ENCODE results near the gene UBN1. TPM values are rescaled to one million over a fixed set of nuclear protein-coding genes. Genes with fewer than 3 reads are reported as not detected.

Gene UBN1
- total RNA-seq, 4 donors from 2014 or later = 21.0 to 48.2 (median 41.1) TPM

DNA sequence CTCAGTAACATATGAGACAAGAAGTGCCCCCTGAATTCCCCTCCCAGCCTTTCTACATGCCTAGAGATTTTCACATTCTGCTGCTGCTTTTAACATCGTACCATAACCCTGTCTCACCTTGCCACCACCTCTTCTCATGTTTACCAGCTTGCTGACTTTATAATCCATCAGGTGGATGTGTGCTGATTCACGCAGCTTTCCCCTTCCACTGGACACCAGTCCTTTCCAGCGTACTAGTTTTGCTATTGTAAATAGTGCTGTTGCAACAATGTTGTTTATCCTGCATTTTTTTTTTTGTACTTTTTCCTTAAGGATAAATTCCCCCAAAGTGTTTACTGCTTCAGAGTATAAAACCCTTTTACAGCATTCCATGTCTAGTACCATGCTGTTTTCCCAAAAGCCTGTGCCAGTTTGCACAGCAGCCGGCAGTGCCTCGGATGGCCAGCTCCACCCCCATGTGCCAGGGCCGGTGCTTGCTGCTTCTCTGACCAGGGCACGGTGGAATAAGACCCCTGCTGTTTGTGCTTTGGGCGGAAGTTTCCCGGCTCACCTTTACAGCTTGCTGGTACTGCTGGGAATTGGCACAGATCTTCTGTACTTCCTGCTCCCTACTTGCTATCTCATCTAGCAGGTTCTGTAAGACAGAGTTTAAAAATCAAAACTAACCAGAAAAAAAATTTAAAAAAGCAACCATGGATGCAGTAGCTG, 41.3 kb downstream of the UBN1 start:
- TF ChIP-seq, protein P1, sequence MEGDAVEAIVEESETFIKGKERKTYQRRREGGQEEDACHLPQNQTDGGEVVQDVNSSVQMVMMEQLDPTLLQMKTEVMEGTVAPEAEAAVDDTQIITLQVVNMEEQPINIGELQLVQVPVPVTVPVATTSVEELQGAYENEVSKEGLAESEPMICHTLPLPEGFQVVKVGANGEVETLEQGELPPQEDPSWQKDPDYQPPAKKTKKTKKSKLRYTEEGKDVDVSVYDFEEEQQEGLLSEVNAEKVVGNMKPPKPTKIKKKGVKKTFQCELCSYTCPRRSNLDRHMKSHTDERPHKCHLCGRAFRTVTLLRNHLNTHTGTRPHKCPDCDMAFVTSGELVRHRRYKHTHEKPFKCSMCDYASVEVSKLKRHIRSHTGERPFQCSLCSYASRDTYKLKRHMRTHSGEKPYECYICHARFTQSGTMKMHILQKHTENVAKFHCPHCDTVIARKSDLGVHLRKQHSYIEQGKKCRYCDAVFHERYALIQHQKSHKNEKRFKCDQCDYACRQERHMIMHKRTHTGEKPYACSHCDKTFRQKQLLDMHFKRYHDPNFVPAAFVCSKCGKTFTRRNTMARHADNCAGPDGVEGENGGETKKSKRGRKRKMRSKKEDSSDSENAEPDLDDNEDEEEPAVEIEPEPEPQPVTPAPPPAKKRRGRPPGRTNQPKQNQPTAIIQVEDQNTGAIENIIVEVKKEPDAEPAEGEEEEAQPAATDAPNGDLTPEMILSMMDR (IDR thresholded peaks at IDR 0.05) = no peak
- TF ChIP-seq EP300 (IDR thresholded peaks at IDR 0.05) (no peak), POLR2A (IDR thresholded peaks at IDR 0.05; ENCODE audit: low read depth) (no peak)
- H3K27ac ChIP-seq (replicated peaks in 1 of 4) = no peak overlapping the region
- no peaks in the 10 kb centered on the region for H3K9me3 ChIP-seq
- 86% methylated on average over 9 of the region's 9 CpGs for WGBS
- no peaks in the 10 kb centered on the region for H3K27me3 ChIP-seq
- intact Hi-C loops (cut with DNase I) = no loop called here
- H3K4me3 ChIP-seq = no peak overlapping the region
- DNase-seq (ENCODE audit: extremely low spot score) = no peak
- peaks cover 47 to 94% (median 69%) of the 10 kb centered on the region in 4 donors for H3K36me3 ChIP-seq
- peaks cover 10 to 19% (median 14%) of the 10 kb centered on the region in 4 donors for H3K4me1 ChIP-seq

DNA sequence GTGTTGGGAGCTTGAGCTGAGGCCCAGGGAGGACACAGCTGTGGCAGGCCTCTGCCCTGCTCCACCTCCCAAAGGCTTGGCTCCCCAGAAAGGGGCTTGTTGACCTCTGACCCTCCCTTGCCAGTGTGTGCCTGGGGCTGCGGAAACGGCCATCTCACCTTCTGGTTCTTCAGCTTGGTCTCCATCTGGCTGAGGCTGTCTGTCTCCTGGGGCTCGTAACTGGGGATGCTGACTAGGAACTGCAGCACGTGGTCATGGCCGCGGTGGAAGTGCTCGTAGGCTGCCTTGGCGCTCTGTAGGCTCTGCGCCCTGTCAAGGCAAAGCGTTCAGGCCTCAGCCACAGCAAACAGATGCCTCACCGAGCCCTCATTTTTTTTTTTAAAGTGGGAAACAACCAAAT, 42.7 kb downstream of the UBN1 start:
- no peak overlapping the region for H3K4me3 ChIP-seq
- H3K36me3 ChIP-seq = peaks cover 32 to 94% (median 58%) of the 10 kb centered on the region in 4 donors
- peaks cover 10 to 19% (median 14%) of the 10 kb centered on the region in 4 donors for H3K4me1 ChIP-seq
- DNase-seq (ENCODE audit: extremely low spot score) = no peak
- TF ChIP-seq EP300 (IDR thresholded peaks at IDR 0.05) (no peak), POLR2A (IDR thresholded peaks at IDR 0.05; ENCODE audit: low read depth) (no peak), POLR2AphosphoS5 (IDR thresholded peaks at IDR 0.05) (no peak)
- TF ChIP-seq, protein P1 (IDR thresholded peaks at IDR 0.05) = no peak
- whole genome bisulfite sequencing = no CpG with 5 or more reads among the region's 11 CpGs
- intact Hi-C loops (cut with DNase I) = no loop called here
- no peak overlapping the region for H3K27ac ChIP-seq (replicated peaks in 1 of 4)
- no peaks in the 10 kb centered on the region for H3K9me3 ChIP-seq
- no peaks in the 10 kb centered on the region for H3K27me3 ChIP-seq

DNA sequence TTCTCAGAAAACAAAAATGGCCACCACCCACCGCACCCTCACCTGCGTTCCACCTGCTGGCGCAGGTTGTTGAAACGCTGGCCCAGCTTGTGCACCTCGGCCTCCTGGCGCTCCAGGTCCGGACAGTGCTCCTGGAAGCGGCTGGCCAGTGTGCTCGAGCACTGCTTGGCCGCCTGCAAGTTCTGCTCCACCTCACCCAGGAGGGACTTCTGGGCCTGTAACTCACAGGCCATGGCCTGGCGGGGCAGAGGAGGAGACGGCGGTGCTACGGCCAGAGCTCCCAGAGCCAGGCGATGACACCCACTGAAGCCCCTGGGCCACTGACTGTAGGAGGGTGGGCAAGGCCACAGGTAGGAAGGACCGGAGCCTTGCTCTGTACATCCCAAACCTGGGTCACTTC, 43.4 kb downstream of the UBN1 start:
- Histone ChIP-seq H3K27ac (replicated peaks in 1 of 4) (no peak overlapping the region), H3K27me3 (no peaks in the 10 kb centered on the region), H3K4me3 (no peak overlapping the region), H3K4me1 (peaks cover 10 to 19% (median 14%) of the 10 kb centered on the region in 4 donors), H3K36me3 (peaks cover 26 to 94% (median 53%) of the 10 kb centered on the region in 4 donors), H3K9me3 (no peaks in the 10 kb centered on the region)
- WGBS = 89% methylated on average over 13 of the region's 16 CpGs
- intact Hi-C loops (cut with DNase I) = no loop called here
- TF ChIP-seq POLR2A (IDR thresholded peaks at IDR 0.05; ENCODE audit: low read depth) (no peak), POLR2AphosphoS5 (IDR thresholded peaks at IDR 0.05) (no peak), EP300 (IDR thresholded peaks at IDR 0.05) (no peak)
- TF ChIP-seq, protein P1 (IDR thresholded peaks at IDR 0.05) = no peak
- DNase-seq (ENCODE audit: extremely low spot score) = no peak

DNA sequence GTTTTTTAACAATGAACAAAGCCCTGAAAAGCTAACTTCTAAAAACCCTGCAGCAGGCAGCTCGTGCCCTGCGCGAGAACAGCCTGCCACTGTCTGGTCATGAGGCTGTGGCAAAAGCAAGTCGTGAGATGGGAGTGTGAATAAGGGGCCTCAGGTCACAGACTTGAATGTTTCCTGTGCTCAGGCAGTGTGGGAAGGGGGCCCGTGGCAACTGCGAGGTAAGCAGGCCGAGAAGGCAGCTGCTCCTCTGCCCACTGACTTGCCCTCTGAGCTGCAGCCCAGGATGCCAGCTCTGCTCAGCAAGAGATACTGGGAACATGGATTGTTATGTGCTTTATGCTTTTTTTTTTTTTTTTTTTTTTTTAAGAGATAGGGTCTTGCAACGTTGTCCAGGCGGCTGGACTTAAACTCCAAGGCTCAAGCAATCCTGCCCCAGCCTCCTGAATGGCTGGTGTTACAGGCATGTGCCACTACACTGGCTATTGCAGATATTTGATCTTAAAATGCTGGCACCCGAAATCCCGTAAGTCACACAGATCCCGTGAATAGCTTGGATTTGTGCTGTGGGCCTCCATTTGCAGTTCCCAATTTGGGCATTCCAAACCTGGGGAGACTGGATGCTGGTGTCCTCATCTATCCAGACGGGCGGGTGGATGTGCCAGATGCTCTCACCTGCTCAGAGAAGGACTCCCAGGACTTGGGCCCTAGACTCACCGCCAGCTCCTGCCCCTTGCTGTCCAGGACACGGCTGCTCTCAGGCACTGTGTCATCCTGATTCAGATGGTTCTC, 44.0 kb downstream of the UBN1 start:
- Histone ChIP-seq H3K27me3 (no peaks in the 10 kb centered on the region), H3K9me3 (no peaks in the 10 kb centered on the region), H3K4me1 (peaks cover 10 to 19% (median 14%) of the 10 kb centered on the region in 4 donors), H3K4me3 (no peak overlapping the region), H3K27ac (replicated peaks in 1 of 4) (no peak overlapping the region), H3K36me3 (peaks cover 19 to 89% (median 47%) of the 10 kb centered on the region in 4 donors)
- TF ChIP-seq POLR2A (IDR thresholded peaks at IDR 0.05; ENCODE audit: low read depth) (no peak), POLR2AphosphoS5 (IDR thresholded peaks at IDR 0.05) (no peak), EP300 (IDR thresholded peaks at IDR 0.05) (no peak)
- TF ChIP-seq, protein P1 (IDR thresholded peaks at IDR 0.05) = no peak
- intact Hi-C loops (cut with DNase I) = no loop called here
- no peak for DNase-seq (ENCODE audit: extremely low spot score)
- WGBS = 85% methylated on average over 16 of the region's 16 CpGs

Measured in esophagus muscularis mucosa (tissue), 4 donors.